Measurements from ENCODE around the gene NIM1K.

- TF ChIP-seq CTCF (conservative IDR thresholded peaks at IDR 0.05 in 1 of 2, IDR thresholded peaks at IDR 0.05 in 1 of 2; ENCODE audit: low read depth in 1 of 2, low read length in 2 of 2) = no peak
- TF ChIP-seq EZH2 (IDR thresholded peaks at IDR 0.05; ENCODE audit: low read length, missing control alignments) = no peak
Observed at GRCh38 chr5:43152946-43153345, 39.1 kb upstream of the NIM1K start.

All from fibroblast of lung (primary cell).